Activated B cell treated with CpG ODN at 0.5 μM for 24 hours (primary cell): ENCODE data around the gene ADAM33. TPM values are rescaled to one million over a fixed set of nuclear protein-coding genes. Genes with fewer than 3 reads are reported as not detected.

Source experiments
- ATAC-seq: fragments of 200-7000 bp; cut with Tn5 transposase; one replicate; pipeline ENCODE4 v1.10.0; 2021; ENCODE audit warnings: low read depth, mild to moderate bottlenecking, moderate library complexity
- CTCF ChIA-PET: fragments of 350-600 bp; sonication (Branson Sonifier 250); formaldehyde crosslinking; loops from one replicate; lab custom pipeline; 2021; ENCODE audit warnings: antibody characterized with exemption; lab: Charles Lee
- POLR2A ChIA-PET: fragments of 350-600 bp; sonication (Branson Sonifier 250); formaldehyde crosslinking; loops from one replicate; lab custom pipeline; 2021; ENCODE audit warnings: antibody characterized with exemption; lab: Charles Lee
- DNase-seq: peaks from one replicate; pipeline ENCODE4 v3.0.0; 2022
- H3K27ac Mint-ChIP-seq: one replicate; pipeline ENCODE4 v1.8.0; 2020; ENCODE audit warnings: mixed read lengths
- H3K27me3 Mint-ChIP-seq: one replicate; pipeline ENCODE4 v1.8.0; 2021; ENCODE audit warnings: mixed read lengths
- H3K36me3 Mint-ChIP-seq: one replicate; pipeline ENCODE4 v1.8.0; 2021; ENCODE audit warnings: low read depth, mixed read lengths
- H3K4me1 Mint-ChIP-seq: one replicate; pipeline ENCODE4 v1.8.0; 2021; ENCODE audit warnings: mixed read lengths
- H3K4me3 Mint-ChIP-seq: one replicate; pipeline ENCODE4 v1.8.0; 2020; ENCODE audit warnings: mild to moderate bottlenecking, mixed read lengths
- H3K9me3 Mint-ChIP-seq: one replicate; pipeline ENCODE4 v1.8.0; 2020; ENCODE audit warnings: mixed read lengths
- CTCF ChIP-seq: fragments of 200-600 bp; IDR thresholded peaks from one replicate; pipeline ENCODE4 v1.8.0; 2022; ENCODE audit warnings: antibody characterized with exemption, mild to moderate bottlenecking
- intact Hi-C: fragments of 100-400 bp; cut with micrococcal nuclease; formaldehyde crosslinking; loops from one replicate; pipeline ENCODE4 v1.15.1; 2024
- total RNA-seq: library from RNA; stranded (reverse); gene quantifications from 2 replicates; pipeline ENCODE4 v1.2.3, GENCODE V29; 2022

The ADAM33 gene
- total RNA-seq, 1 donor from 2014 or later = not detected

- Mint-ChIP-seq H3K4me3 (no peak overlapping the region), H3K27me3 (no peaks in the 10 kb centered on the region), H3K9me3 (no peaks in the 10 kb centered on the region), H3K27ac (no peak overlapping the region), H3K36me3 (no peaks in the 10 kb centered on the region), H3K4me1 (no peaks in the 10 kb centered on the region)
- ATAC-seq (no peak), DNase-seq (no peak)
- ChIA-PET CTCF (no interaction called here), POLR2A (no interaction called here)
- intact Hi-C loops = no loop called here
- TF ChIP-seq CTCF = no peak
These were observed 11.0 kb upstream of the ADAM33 start for GRCh38 chr20:3692706-3693294.

GRCh38 chr20:3691897-3692296 is 10.1 kb upstream of the ADAM33 start:
- Mint-ChIP-seq H3K4me1 (no peaks in the 10 kb centered on the region), H3K27me3 (no peaks in the 10 kb centered on the region), H3K9me3 (no peaks in the 10 kb centered on the region), H3K4me3 (no peak overlapping the region), H3K36me3 (no peaks in the 10 kb centered on the region), H3K27ac (no peak overlapping the region)
- intact Hi-C loops = no loop called here
- ATAC-seq = no peak
- DNase-seq = no peak
- ChIA-PET CTCF (no interaction called here), POLR2A (no interaction called here)
- no peak for TF ChIP-seq CTCF

- CTCF ChIA-PET = no interaction called here
- H3K4me3 Mint-ChIP-seq = no peak overlapping the region
- H3K27me3 Mint-ChIP-seq = peaks cover 4% of the 10 kb centered on the region
- no peak for TF ChIP-seq CTCF
- intact Hi-C loops = no loop called here
- H3K9me3 Mint-ChIP-seq = no peaks in the 10 kb centered on the region
- no peak overlapping the region for H3K27ac Mint-ChIP-seq
- ATAC-seq (no peak), DNase-seq (no peak)
- no peaks in the 10 kb centered on the region for H3K4me1 Mint-ChIP-seq
- POLR2A ChIA-PET = no interaction called here
- no peaks in the 10 kb centered on the region for H3K36me3 Mint-ChIP-seq
These were observed 9.5 kb upstream of the ADAM33 start for GRCh38 chr20:3691306-3691705.

- H3K27ac Mint-ChIP-seq = no peak overlapping the region
- no peaks in the 10 kb centered on the region for H3K36me3 Mint-ChIP-seq
These were observed 8.6 kb upstream of the ADAM33 start for GRCh38 chr20:3690413-3690812.

DNA sequence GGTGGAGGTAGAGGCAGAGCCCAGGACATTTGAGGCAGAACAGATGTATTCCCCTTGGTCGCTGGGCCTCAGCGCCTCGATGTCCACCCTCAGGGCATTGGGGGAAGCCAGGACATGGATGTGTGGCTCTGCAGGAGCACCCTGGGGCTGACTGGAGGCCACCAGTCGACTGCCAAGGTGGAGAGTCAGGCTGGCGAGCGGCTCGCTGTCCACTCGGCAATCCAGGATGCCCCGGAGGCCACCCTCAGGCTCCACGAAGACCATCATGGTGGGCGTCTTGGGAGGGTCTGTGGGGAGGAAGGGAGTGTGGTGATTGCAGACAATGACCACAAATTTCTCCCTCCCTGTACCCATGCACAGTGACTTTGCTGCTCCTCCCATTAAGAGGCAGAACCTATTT is 8.2 kb upstream of the ADAM33 start:
- Mint-ChIP-seq H3K9me3 (no peaks in the 10 kb centered on the region), H3K27ac (no peak overlapping the region), H3K27me3 (peaks cover 10% of the 10 kb centered on the region), H3K4me3 (no peak overlapping the region), H3K36me3 (no peaks in the 10 kb centered on the region), H3K4me1 (no peaks in the 10 kb centered on the region)
- TF ChIP-seq CTCF = no peak
- POLR2A ChIA-PET = no interaction called here
- intact Hi-C loops = no loop called here
- DNase-seq = no peak
- no peak for ATAC-seq
- CTCF ChIA-PET = no interaction called here

More at GRCh38 chr20:3690413-3690812, 8.6 kb upstream of the ADAM33 start:
- Mint-ChIP-seq H3K9me3 (no peaks in the 10 kb centered on the region), H3K4me3 (no peak overlapping the region), H3K4me1 (no peaks in the 10 kb centered on the region), H3K27me3 (peaks cover 8% of the 10 kb centered on the region)
- DNase-seq (no peak), ATAC-seq (no peak)
- TF ChIP-seq CTCF = no peak
- intact Hi-C loops = no loop called here
- POLR2A ChIA-PET = no interaction called here
- CTCF ChIA-PET = no interaction called here
